Measurements from ENCODE around the gene SNX5. TPM values are rescaled to one million over a fixed set of nuclear protein-coding genes. Genes with fewer than 3 reads are reported as not detected.

SNX5 gene
- total and polyA plus RNA-seq, 2 of the 13 experiments (the other 11 are each of a cell fraction or from before 2014, with no cell fraction given), result 664 to 1,040 TPM

DNA sequence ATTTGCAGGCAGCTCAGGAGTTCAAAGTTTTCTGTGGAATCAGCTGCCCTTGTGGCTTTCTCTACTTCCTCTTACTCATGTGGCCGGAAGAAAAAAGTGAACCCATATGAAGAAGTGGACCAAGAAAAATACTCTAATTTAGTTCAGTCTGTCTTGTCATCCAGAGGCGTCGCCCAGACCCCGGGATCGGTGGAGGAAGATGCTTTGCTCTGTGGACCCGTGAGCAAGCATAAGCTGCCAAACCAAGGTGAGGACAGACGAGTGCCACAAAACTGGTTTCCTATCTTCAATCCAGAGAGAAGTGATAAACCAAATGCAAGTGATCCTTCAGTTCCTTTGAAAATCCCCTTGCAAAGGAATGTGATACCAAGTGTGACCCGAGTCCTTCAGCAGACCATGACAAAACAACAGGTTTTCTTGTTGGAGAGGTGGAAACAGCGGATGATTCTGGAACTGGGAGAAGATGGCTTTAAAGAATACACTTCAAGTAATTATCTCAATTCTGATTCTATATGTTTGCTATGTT, 1.4 kb upstream of the SNX5 start (continued):
- no peak for TF ChIP-seq NR2C2 (CRISPR knock-in tag; IDR thresholded peaks at IDR 0.05; ENCODE audit: borderline replicate concordance)
- no peak for TF ChIP-seq ZNF343 (CRISPR knock-in tag; IDR thresholded peaks at IDR 0.05)
- TF ChIP-seq IKZF4 (CRISPR knock-in tag; IDR thresholded peaks at IDR 0.05; ENCODE audit: borderline replicate concordance, low read depth, not compliant biosample characterization), result no peak
- no peak for TF ChIP-seq MIER3 (CRISPR knock-in tag; IDR thresholded peaks at IDR 0.05; ENCODE audit: borderline replicate concordance)
- TF ChIP-seq, protein P1, sequence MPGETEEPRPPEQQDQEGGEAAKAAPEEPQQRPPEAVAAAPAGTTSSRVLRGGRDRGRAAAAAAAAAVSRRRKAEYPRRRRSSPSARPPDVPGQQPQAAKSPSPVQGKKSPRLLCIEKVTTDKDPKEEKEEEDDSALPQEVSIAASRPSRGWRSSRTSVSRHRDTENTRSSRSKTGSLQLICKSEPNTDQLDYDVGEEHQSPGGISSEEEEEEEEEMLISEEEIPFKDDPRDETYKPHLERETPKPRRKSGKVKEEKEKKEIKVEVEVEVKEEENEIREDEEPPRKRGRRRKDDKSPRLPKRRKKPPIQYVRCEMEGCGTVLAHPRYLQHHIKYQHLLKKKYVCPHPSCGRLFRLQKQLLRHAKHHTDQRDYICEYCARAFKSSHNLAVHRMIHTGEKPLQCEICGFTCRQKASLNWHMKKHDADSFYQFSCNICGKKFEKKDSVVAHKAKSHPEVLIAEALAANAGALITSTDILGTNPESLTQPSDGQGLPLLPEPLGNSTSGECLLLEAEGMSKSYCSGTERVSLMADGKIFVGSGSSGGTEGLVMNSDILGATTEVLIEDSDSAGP (CRISPR knock-in tag; IDR thresholded peaks at IDR 0.05; ENCODE audit: borderline replicate concordance), result no peak
- no peak for TF ChIP-seq STAG1 (CRISPR knock-in tag; IDR thresholded peaks at IDR 0.05)
- TF ChIP-seq, protein P2, sequence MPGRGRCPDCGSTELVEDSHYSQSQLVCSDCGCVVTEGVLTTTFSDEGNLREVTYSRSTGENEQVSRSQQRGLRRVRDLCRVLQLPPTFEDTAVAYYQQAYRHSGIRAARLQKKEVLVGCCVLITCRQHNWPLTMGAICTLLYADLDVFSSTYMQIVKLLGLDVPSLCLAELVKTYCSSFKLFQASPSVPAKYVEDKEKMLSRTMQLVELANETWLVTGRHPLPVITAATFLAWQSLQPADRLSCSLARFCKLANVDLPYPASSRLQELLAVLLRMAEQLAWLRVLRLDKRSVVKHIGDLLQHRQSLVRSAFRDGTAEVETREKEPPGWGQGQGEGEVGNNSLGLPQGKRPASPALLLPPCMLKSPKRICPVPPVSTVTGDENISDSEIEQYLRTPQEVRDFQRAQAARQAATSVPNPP (CRISPR knock-in tag; IDR thresholded peaks at IDR 0.05), result no peak
- TF ChIP-seq, protein P3, sequence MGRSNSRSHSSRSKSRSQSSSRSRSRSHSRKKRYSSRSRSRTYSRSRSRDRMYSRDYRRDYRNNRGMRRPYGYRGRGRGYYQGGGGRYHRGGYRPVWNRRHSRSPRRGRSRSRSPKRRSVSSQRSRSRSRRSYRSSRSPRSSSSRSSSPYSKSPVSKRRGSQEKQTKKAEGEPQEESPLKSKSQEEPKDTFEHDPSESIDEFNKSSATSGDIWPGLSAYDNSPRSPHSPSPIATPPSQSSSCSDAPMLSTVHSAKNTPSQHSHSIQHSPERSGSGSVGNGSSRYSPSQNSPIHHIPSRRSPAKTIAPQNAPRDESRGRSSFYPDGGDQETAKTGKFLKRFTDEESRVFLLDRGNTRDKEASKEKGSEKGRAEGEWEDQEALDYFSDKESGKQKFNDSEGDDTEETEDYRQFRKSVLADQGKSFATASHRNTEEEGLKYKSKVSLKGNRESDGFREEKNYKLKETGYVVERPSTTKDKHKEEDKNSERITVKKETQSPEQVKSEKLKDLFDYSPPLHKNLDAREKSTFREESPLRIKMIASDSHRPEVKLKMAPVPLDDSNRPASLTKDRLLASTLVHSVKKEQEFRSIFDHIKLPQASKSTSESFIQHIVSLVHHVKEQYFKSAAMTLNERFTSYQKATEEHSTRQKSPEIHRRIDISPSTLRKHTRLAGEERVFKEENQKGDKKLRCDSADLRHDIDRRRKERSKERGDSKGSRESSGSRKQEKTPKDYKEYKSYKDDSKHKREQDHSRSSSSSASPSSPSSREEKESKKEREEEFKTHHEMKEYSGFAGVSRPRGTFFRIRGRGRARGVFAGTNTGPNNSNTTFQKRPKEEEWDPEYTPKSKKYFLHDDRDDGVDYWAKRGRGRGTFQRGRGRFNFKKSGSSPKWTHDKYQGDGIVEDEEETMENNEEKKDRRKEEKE (IDR thresholded peaks at IDR 0.05), result no peak
- TF ChIP-seq, protein P4, sequence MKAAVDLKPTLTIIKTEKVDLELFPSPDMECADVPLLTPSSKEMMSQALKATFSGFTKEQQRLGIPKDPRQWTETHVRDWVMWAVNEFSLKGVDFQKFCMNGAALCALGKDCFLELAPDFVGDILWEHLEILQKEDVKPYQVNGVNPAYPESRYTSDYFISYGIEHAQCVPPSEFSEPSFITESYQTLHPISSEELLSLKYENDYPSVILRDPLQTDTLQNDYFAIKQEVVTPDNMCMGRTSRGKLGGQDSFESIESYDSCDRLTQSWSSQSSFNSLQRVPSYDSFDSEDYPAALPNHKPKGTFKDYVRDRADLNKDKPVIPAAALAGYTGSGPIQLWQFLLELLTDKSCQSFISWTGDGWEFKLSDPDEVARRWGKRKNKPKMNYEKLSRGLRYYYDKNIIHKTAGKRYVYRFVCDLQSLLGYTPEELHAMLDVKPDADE (CRISPR knock-in tag; IDR thresholded peaks at IDR 0.05), result no peak
- no peak for TF ChIP-seq AHR (CRISPR knock-in tag; IDR thresholded peaks at IDR 0.05)
- TF ChIP-seq TAF15 (IDR thresholded peaks at IDR 0.05; ENCODE audit: low read depth, low read length, poor library complexity, severe bottlenecking), result no peak
- no peak for TF ChIP-seq HIVEP1 (CRISPR knock-in tag; IDR thresholded peaks at IDR 0.05)
- TF ChIP-seq POLR2AphosphoS2 (IDR thresholded peaks at IDR 0.05; ENCODE audit: low read depth, low read length), result no peak
- TF ChIP-seq, protein P5, sequence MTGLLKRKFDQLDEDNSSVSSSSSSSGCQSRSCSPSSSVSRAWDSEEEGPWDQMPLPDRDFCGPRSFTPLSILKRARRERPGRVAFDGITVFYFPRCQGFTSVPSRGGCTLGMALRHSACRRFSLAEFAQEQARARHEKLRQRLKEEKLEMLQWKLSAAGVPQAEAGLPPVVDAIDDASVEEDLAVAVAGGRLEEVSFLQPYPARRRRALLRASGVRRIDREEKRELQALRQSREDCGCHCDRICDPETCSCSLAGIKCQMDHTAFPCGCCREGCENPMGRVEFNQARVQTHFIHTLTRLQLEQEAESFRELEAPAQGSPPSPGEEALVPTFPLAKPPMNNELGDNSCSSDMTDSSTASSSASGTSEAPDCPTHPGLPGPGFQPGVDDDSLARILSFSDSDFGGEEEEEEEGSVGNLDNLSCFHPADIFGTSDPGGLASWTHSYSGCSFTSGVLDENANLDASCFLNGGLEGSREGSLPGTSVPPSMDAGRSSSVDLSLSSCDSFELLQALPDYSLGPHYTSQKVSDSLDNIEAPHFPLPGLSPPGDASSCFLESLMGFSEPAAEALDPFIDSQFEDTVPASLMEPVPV (CRISPR knock-in tag; IDR thresholded peaks at IDR 0.05), result no peak
- no peak for TF ChIP-seq HNRNPLL (IDR thresholded peaks at IDR 0.05; ENCODE audit: low read depth, low read length, poor library complexity, severe bottlenecking)
- no peak for TF ChIP-seq ZNF589 (CRISPR knock-in tag; conservative IDR thresholded peaks at IDR 0.05)
- no peak for TF ChIP-seq MATR3 (CRISPR knock-in tag; IDR thresholded peaks at IDR 0.05)
- TF ChIP-seq RNF2 (conservative IDR thresholded peaks at IDR 0.05; ENCODE audit: low read depth), result no peak
- TF ChIP-seq HNRNPK (IDR thresholded peaks at IDR 0.05; ENCODE audit: low read depth, low read length, poor library complexity, severe bottlenecking), result no peak
- no peak for TF ChIP-seq ZNF383 (CRISPR knock-in tag; IDR thresholded peaks at IDR 0.05; ENCODE audit: borderline replicate concordance)
